CD4-positive, alpha-beta memory T cell (primary cell): ENCODE results near the gene HDAC10. TPM values are rescaled to one million over a fixed set of nuclear protein-coding genes. Genes with fewer than 3 reads are reported as not detected.

Experiments
- CTCF ChIA-PET: fragments of 350-600 bp; sonication (Branson Sonifier 250); formaldehyde crosslinking; loops from one replicate; lab custom pipeline; 2021; ENCODE audit warnings: inconsistent platforms; ENCODE audit not compliant: partially characterized antibody; lab: Charles Lee
- POLR2A ChIA-PET: fragments of 350-600 bp; sonication (Branson Sonifier 250); formaldehyde crosslinking; loops from one replicate; lab custom pipeline; 2021; ENCODE audit not compliant: partially characterized antibody; lab: Charles Lee
- DNase-seq, 5 donors: peaks; one replicate each; pipeline versions ENCODE4 v3.0.0 to v3.0.0-alpha.2; 2020 to 2022; ENCODE audit warnings: mixed read lengths in 1 of 5
- H3K27ac ChIP-seq: one replicate; pipeline ENCODE4 v1.7.0; 2013; ENCODE audit warnings: low read depth, low read length
- H3K27me3 ChIP-seq: 2 replicates; pipeline ENCODE4 v1.7.0; 2013; ENCODE audit warnings: mild to moderate bottlenecking, low read length, moderate library complexity; ENCODE audit not compliant: insufficient read depth
- H3K36me3 ChIP-seq: 2 replicates; pipeline ENCODE4 v1.7.0; 2013; ENCODE audit warnings: mild to moderate bottlenecking, low read length, moderate library complexity; ENCODE audit not compliant: insufficient read depth
- H3K4me1 ChIP-seq: 2 replicates; pipeline ENCODE4 v1.7.0; 2013; ENCODE audit warnings: mild to moderate bottlenecking, low read length, moderate library complexity; ENCODE audit not compliant: insufficient read depth
- H3K4me3 ChIP-seq, 2 donors: one replicate each; pipeline ENCODE4 v1.7.0; 2013; ENCODE audit warnings: low read length in 2 of 2, mild to moderate bottlenecking in 1 of 2
- H3K9me3 ChIP-seq, 2 donors: one replicate each; pipeline ENCODE4 v1.7.0; 2013; ENCODE audit warnings: low read length in 2 of 2, control low read depth in 1 of 2; ENCODE audit not compliant: control insufficient read depth in 1 of 2
- H3K27ac Mint-ChIP-seq, 7 donors: one replicate each; pipeline ENCODE4 v1.8.0; 2020 to 2021; ENCODE audit warnings: mixed read lengths in 7 of 7, mild to moderate bottlenecking in 6 of 7, inconsistent platforms in 3 of 7, moderate library complexity in 3 of 7
- H3K27me3 Mint-ChIP-seq, 2 donors: one replicate each; pipeline ENCODE4 v1.8.0; 2020 to 2021; ENCODE audit warnings: mixed read lengths in 2 of 2
- H3K36me3 Mint-ChIP-seq, 2 donors: one replicate each; pipeline ENCODE4 v1.8.0; 2020 to 2021; ENCODE audit warnings: mixed read lengths in 2 of 2, inconsistent platforms in 1 of 2, mild to moderate bottlenecking in 1 of 2
- H3K4me1 Mint-ChIP-seq, 4 donors: one replicate each; pipeline ENCODE4 v1.8.0; 2020 to 2021; ENCODE audit warnings: mixed read lengths in 4 of 4, mild to moderate bottlenecking in 1 of 4
- H3K4me3 Mint-ChIP-seq, 8 donors: one replicate each; pipeline ENCODE4 v1.8.0; 2020 to 2021; ENCODE audit warnings: mixed read lengths in 8 of 8, mild to moderate bottlenecking in 7 of 8, moderate library complexity in 6 of 8, inconsistent platforms in 3 of 8
- H3K9me3 Mint-ChIP-seq, 8 donors: one replicate each; pipeline ENCODE4 v1.8.0; 2020 to 2021; ENCODE audit warnings: mixed read lengths in 8 of 8, mild to moderate bottlenecking in 5 of 8, inconsistent platforms in 3 of 8, moderate library complexity in 1 of 8
- intact Hi-C: fragments of 100-400 bp; cut with micrococcal nuclease; formaldehyde crosslinking; loops from one replicate; pipeline ENCODE4 v1.15.1; 2023
- polyA plus RNA-seq, 2 donors: library from polyadenylated mRNA; unstranded; fragments of 300-500 nt; fragmentation: Illumina TruSeq; gene quantifications; one replicate each; pipeline ENCODE4 v1.2.3, GENCODE V29; 2021
- total RNA-seq, 2 experiments: library from RNA; stranded (reverse); gene quantifications; one replicate each; pipeline ENCODE4 v1.2.3, GENCODE V29; 2021

HDAC10 gene
- total and polyA plus RNA-seq, 4 experiments from 2014 or later: 3.8 to 151 (median 73.7) TPM

- Histone ChIP-seq H3K4me3 (no peak overlapping the region), H3K4me1 (no peaks in the 10 kb centered on the region), H3K27me3 (no peaks in the 10 kb centered on the region), H3K9me3 (no peaks in the 10 kb centered on the region), H3K27ac (no peak overlapping the region), H3K36me3 (peaks cover 53% of the 10 kb centered on the region)
- H3K4me1 Mint-ChIP-seq: peaks cover 0 to 3% (median under 1%) of the 10 kb centered on the region in 4 donors
- H3K4me3 Mint-ChIP-seq: no peak overlapping the region
- H3K36me3 Mint-ChIP-seq: peaks cover 10 to 52% of the 10 kb centered on the region in 2 donors
- peaks cover 0 to 4% (median 0%) of the 10 kb centered on the region in 8 donors for H3K9me3 Mint-ChIP-seq
- POLR2A ChIA-PET: no interaction called here
- no peaks in the 10 kb centered on the region for H3K27me3 Mint-ChIP-seq
- intact Hi-C loops: no loop called here
- CTCF ChIA-PET: interaction anchor here (1.1 kb wide), 1 partner anchor 18 kb away, joined by 3 read pairs; no protein-coding TSS in a partner anchor
- H3K27ac Mint-ChIP-seq: peak overlapping the region in 1 of 7 donors; percentile 55
- DNase-seq: no peak
These were observed 27.0 kb downstream of the HDAC10 start for GRCh38 chr22:50224071-50224470.

GRCh38 chr22:50222508-50222907 is 28.6 kb downstream of the HDAC10 start:
- intact Hi-C loops: no loop called here
- Histone ChIP-seq H3K4me1 (no peaks in the 10 kb centered on the region), H3K9me3 (no peaks in the 10 kb centered on the region), H3K27ac (no peak overlapping the region), H3K4me3 (no peak overlapping the region), H3K27me3 (no peaks in the 10 kb centered on the region), H3K36me3 (peaks cover 48% of the 10 kb centered on the region)
- POLR2A ChIA-PET: no interaction called here
- CTCF ChIA-PET: no interaction called here
- H3K36me3 Mint-ChIP-seq: peaks cover 10 to 55% of the 10 kb centered on the region in 2 donors
- peaks cover 0 to 3% (median 0%) of the 10 kb centered on the region in 8 donors for H3K9me3 Mint-ChIP-seq
- peaks cover 0 to 3% (median under 1%) of the 10 kb centered on the region in 4 donors for H3K4me1 Mint-ChIP-seq
- H3K27ac Mint-ChIP-seq: no peak overlapping the region
- no peak for DNase-seq
- no peak overlapping the region for H3K4me3 Mint-ChIP-seq
- no peaks in the 10 kb centered on the region for H3K27me3 Mint-ChIP-seq

- Mint-ChIP-seq H3K36me3 (peaks cover 13 to 52% of the 10 kb centered on the region in 2 donors), H3K4me1 (peaks cover 0 to 3% (median under 1%) of the 10 kb centered on the region in 4 donors), H3K27me3 (no peaks in the 10 kb centered on the region), H3K27ac (no peak overlapping the region), H3K4me3 (no peak overlapping the region), H3K9me3 (peaks cover 0 to 3% (median 0%) of the 10 kb centered on the region in 8 donors)
- Histone ChIP-seq H3K4me1 (no peaks in the 10 kb centered on the region), H3K27ac (no peak overlapping the region), H3K4me3 (no peak overlapping the region), H3K9me3 (no peaks in the 10 kb centered on the region), H3K36me3 (peaks cover 52% of the 10 kb centered on the region), H3K27me3 (no peaks in the 10 kb centered on the region)
- DNase-seq: peak in 1 of 5 donors; percentile 28
- POLR2A ChIA-PET: no interaction called here
- CTCF ChIA-PET: no interaction called here
- intact Hi-C loops: no loop called here
These were observed 29.4 kb downstream of the HDAC10 start for GRCh38 chr22:50221410-50222300.

- no peak for DNase-seq
- Mint-ChIP-seq H3K27me3 (no peaks in the 10 kb centered on the region), H3K27ac (peak overlapping the region in 1 of 7 donors; percentile 41), H3K36me3 (peaks cover 17 to 53% of the 10 kb centered on the region in 2 donors), H3K4me3 (no peak overlapping the region), H3K9me3 (peaks cover 0 to 3% (median 0%) of the 10 kb centered on the region in 8 donors), H3K4me1 (peaks cover 0 to 3% (median under 1%) of the 10 kb centered on the region in 4 donors)
- no peaks in the 10 kb centered on the region for H3K4me1 ChIP-seq
- H3K9me3 ChIP-seq: no peaks in the 10 kb centered on the region
- no peak overlapping the region for H3K27ac ChIP-seq
- H3K36me3 ChIP-seq: peaks cover 55% of the 10 kb centered on the region
- H3K4me3 ChIP-seq: no peak overlapping the region
- H3K27me3 ChIP-seq: no peaks in the 10 kb centered on the region
- ChIA-PET CTCF (no interaction called here), POLR2A (no interaction called here)
- intact Hi-C loops: no loop called here
These were observed 30.3 kb downstream of the HDAC10 start for GRCh38 chr22:50220603-50221409.

- no peak for DNase-seq
- ChIA-PET POLR2A (no interaction called here), CTCF (no interaction called here)
- Mint-ChIP-seq H3K27me3 (no peaks in the 10 kb centered on the region), H3K9me3 (peaks cover 0 to 3% (median 0%) of the 10 kb centered on the region in 8 donors), H3K4me3 (no peak overlapping the region), H3K27ac (no peak overlapping the region), H3K4me1 (peaks cover 0 to 4% (median 2%) of the 10 kb centered on the region in 4 donors), H3K36me3 (peaks cover 16 to 55% of the 10 kb centered on the region in 2 donors)
- no peaks in the 10 kb centered on the region for H3K4me1 ChIP-seq
- H3K36me3 ChIP-seq: peaks cover 53% of the 10 kb centered on the region
- H3K4me3 ChIP-seq: no peak overlapping the region
- intact Hi-C loops: no loop called here
- H3K27ac ChIP-seq: no peak overlapping the region
- H3K9me3 ChIP-seq: no peaks in the 10 kb centered on the region
- H3K27me3 ChIP-seq: no peaks in the 10 kb centered on the region
These were observed 31.1 kb downstream of the HDAC10 start for GRCh38 chr22:50219800-50220602.

GRCh38 chr22:50218996-50219727 is 31.9 kb downstream of the HDAC10 start:
- Histone ChIP-seq H3K4me1 (no peaks in the 10 kb centered on the region), H3K9me3 (no peaks in the 10 kb centered on the region), H3K4me3 (no peak overlapping the region), H3K27me3 (no peaks in the 10 kb centered on the region), H3K27ac (no peak overlapping the region), H3K36me3 (peaks cover 54% of the 10 kb centered on the region)
- POLR2A ChIA-PET: interaction anchor here (0.8 to 1.2 kb wide), 2 partner anchors 9 to 29 kb away, joined by 3 read pairs; no protein-coding TSS in a partner anchor
- no peaks in the 10 kb centered on the region for H3K27me3 Mint-ChIP-seq
- no peak overlapping the region for H3K27ac Mint-ChIP-seq
- peak overlapping the region in 1 of 8 donors; percentile 39 for H3K4me3 Mint-ChIP-seq
- no peak for DNase-seq
- H3K9me3 Mint-ChIP-seq: peaks cover 0 to 3% (median 0%) of the 10 kb centered on the region in 8 donors
- H3K4me1 Mint-ChIP-seq: peaks cover 3 to 9% (median 5%) of the 10 kb centered on the region in 4 donors
- H3K36me3 Mint-ChIP-seq: peaks cover 21 to 56% of the 10 kb centered on the region in 2 donors
- intact Hi-C loops: no loop called here
- CTCF ChIA-PET: no interaction called here
